AG04450 (cell line): Measurements from ENCODE around the gene LNPK. TPM values are rescaled to one million over a fixed set of nuclear protein-coding genes. Genes with fewer than 3 reads are reported as not detected.

Source experiments
- CTCF ChIA-PET: fragments of 300-600, 350-600 bp; formaldehyde crosslinking; extraction: SDS; loops from one replicate; lab custom pipeline; 2022; ENCODE audit warnings: antibody characterized with exemption, inconsistent platforms; lab: Charles Lee
- POLR2A ChIA-PET: fragments of 350-600 bp; formaldehyde crosslinking; extraction: SDS; loops from one replicate; lab custom pipeline; 2021; ENCODE audit warnings: antibody characterized with exemption, inconsistent platforms; lab: Yijun Ruan, JAX
- DNase-seq: peaks from one replicate; pipeline ENCODE4 v3.0.0-alpha.2; 2011; ENCODE audit warnings: low read depth, low spot score
- H3K27ac ChIP-seq: one replicate; pipeline ENCODE4 v1.5.1; 2012; ENCODE audit warnings: low read depth, low read length, control low read depth
- H3K27me3 ChIP-seq: one replicate; pipeline ENCODE4 v1.6.0; 2012; ENCODE audit warnings: low read length; ENCODE audit not compliant: control insufficient read depth, insufficient read depth
- H3K4me3 ChIP-seq: 2 replicates; pipeline ENCODE4 v1.5.1; 2011; ENCODE audit warnings: mild to moderate bottlenecking, low read depth, low read length, control low read depth
- H3K9me3 ChIP-seq: 2 replicates; pipeline ENCODE4 v1.5.1; 2012; ENCODE audit warnings: low read length; ENCODE audit not compliant: control insufficient read depth, insufficient read depth
- polyA minus RNA-seq: library from RNA; depleted of rRNA, polyadenylated mRNA; stranded (reverse); fragments of >200 nt; gene quantifications from 2 replicates; pipeline ENCODE4 v1.2.3, GENCODE V29; 2011; rRNA and poly(A)+ RNA removed
- polyA plus RNA-seq: library from polyadenylated mRNA; depleted of rRNA; stranded (reverse); fragments of >200 nt; gene quantifications from 2 replicates; pipeline ENCODE4 v1.2.3, GENCODE V29; 2011; rRNA removed
- TF ChIP-seq, protein P1 (sequence below): IDR thresholded peaks from 2 replicates; pipeline ENCODE4 v1.5.1; 2011; ENCODE audit warnings: low read depth, low read length, control low read depth, inconsistent platforms

LNPK gene, protein sequence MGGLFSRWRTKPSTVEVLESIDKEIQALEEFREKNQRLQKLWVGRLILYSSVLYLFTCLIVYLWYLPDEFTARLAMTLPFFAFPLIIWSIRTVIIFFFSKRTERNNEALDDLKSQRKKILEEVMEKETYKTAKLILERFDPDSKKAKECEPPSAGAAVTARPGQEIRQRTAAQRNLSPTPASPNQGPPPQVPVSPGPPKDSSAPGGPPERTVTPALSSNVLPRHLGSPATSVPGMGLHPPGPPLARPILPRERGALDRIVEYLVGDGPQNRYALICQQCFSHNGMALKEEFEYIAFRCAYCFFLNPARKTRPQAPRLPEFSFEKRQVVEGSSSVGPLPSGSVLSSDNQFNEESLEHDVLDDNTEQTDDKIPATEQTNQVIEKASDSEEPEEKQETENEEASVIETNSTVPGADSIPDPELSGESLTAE
- polyA plus RNA-seq (21.6 and 29.8 TPM in 2 replicates), polyA minus RNA-seq (24.1 and 30.8 TPM in 2 replicates)

DNA sequence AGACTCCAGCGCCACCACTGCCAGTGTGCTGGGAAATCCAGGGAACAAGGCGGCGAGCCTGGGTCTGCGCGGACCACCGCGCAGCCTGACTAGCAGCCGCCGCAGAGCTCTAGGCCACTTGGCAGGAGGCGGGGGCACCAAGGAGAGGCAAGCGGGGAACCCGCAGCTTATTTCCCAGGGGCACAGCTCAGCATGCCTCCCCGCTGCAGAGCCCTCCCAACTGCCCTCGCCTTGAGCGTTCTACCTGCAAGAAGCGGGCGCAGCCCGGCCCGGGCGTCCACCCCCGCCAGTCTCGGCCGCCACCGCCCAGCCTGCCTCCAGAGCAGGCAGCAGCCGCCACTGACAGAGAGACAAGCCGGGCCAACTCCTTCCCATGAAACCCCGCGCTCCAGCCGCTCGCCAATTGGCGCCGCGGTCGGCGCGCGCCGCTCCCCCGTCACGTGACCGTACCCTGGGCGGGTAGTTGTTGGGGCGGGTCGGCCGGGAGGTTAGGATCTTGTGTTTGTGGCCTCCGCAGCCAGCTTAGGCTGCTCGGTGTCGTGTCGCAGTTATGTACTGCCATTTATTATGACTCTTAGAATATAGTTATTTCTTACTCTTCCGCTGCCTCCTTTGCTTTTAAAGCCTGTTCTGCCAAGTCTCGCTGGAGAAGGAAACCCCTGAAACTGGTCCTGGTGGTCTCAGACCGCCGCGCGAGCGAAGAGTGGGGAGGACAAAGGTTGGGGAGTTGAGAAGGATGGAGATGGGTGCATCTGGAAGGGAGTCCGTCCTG is at the start of gene LNPK:
TSS of gene LNPK (minus strand) at position 352 of the 772 bp plus-strand sequence. CDS start 6,683 bp downstream, outside the sequence.
- ChIA-PET POLR2A (interaction anchor here (0.6 to 1.2 kb wide), 2 partner anchors 156 to 377 kb away, joined by 3 to 4 read pairs; no protein-coding TSS in a partner anchor), CTCF (interaction anchor here (0.6 to 0.9 kb wide), 2 partner anchors 33 to 39 kb away, joined by 3 read pairs; no protein-coding TSS in a partner anchor)
- peak within 1 kb of the TSS; percentile 79 for H3K4me3 ChIP-seq
- no peaks in the 10 kb centered on the region for H3K27me3 ChIP-seq
- TF ChIP-seq, protein P1, sequence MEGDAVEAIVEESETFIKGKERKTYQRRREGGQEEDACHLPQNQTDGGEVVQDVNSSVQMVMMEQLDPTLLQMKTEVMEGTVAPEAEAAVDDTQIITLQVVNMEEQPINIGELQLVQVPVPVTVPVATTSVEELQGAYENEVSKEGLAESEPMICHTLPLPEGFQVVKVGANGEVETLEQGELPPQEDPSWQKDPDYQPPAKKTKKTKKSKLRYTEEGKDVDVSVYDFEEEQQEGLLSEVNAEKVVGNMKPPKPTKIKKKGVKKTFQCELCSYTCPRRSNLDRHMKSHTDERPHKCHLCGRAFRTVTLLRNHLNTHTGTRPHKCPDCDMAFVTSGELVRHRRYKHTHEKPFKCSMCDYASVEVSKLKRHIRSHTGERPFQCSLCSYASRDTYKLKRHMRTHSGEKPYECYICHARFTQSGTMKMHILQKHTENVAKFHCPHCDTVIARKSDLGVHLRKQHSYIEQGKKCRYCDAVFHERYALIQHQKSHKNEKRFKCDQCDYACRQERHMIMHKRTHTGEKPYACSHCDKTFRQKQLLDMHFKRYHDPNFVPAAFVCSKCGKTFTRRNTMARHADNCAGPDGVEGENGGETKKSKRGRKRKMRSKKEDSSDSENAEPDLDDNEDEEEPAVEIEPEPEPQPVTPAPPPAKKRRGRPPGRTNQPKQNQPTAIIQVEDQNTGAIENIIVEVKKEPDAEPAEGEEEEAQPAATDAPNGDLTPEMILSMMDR = no peak
- DNase-seq = peak; percentile 48
- no peaks in the 10 kb centered on the region for H3K9me3 ChIP-seq
- peak within 1 kb of the TSS; percentile 69 for H3K27ac ChIP-seq

DNA sequence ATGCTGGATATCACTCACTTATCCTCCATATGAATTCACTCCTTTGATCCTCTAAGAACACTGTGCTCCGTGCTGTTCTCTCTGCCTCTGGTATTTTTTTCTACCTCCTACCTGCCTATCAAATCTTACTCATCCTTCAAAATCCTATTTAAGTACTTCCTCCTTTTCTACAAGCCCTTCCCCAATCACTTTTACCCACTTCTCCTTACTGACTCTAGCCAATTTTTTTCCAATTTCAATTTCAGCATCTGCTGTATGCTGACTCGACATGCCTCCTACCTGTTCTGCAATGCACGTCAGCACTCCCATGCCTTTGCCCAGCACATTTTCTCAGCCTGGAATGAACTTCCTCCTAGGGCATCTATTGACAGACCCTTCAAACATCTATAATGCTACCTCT is 37.3 kb upstream of the LNPK start:
- H3K27me3 ChIP-seq = no peaks in the 10 kb centered on the region
- no peaks in the 10 kb centered on the region for H3K9me3 ChIP-seq
- DNase-seq = no peak
- ChIA-PET CTCF (no interaction called here), POLR2A (no interaction called here)
- TF ChIP-seq, protein P1 = no peak
- no peak overlapping the region for H3K4me3 ChIP-seq
- H3K27ac ChIP-seq = no peak overlapping the region

DNA sequence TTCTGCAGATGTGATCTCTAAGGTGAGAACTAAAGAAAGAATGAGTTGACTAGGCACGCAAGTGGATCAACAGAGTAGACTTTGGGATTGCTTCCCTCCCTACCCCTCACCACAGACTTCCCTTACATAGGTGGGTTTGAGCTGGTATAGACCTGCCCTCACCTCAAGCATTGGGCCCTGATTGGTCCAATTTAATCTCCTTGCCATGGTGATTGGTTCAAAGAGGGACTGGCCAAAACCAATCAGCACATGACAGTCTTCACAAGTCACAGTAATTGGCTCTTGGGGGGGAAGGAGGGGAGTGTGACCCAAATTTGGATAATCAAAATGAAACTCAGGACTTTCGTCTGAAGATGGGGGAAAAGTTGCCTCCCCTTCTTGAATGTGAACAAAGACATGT is 36.6 kb upstream of the LNPK start:
- ChIA-PET POLR2A (no interaction called here), CTCF (interaction anchor here (1.7 kb wide), 1 partner anchor 59 kb away, joined by 3 read pairs; no protein-coding TSS in a partner anchor)
- TF ChIP-seq, protein P1 = no peak
- no peak overlapping the region for H3K4me3 ChIP-seq
- no peak overlapping the region for H3K27ac ChIP-seq
- H3K9me3 ChIP-seq = no peaks in the 10 kb centered on the region
- no peaks in the 10 kb centered on the region for H3K27me3 ChIP-seq
- no peak for DNase-seq

DNA sequence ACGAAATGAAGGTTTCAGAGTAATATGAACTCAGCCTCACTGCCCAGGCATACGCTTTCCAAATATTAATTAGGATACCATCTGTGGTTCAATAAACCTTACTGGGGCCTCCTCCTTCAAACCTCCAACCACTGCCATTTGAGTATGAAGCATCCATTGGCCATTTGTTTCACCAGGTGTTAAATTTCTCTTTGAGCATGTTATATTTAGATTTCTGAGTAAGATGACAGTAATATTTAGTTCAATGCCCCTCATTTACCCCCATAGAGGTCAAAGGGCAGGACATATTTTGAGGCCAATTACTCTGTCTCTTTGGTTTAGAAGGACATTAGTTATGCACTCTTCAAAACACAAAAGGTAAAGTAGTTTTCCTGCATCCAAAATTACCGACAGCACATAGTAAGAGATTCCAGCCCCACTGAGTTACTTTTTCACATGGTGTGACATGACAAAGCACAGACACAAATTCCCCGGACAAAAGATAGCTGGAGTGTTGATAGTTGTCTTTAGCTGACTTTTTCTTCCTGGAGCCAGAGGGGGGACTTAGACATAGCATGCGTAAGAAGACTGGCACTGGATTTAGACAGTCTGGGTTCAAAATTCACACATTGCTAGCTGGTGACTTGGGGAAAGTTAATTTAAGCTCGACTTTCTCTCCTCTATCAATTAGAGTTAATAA is 33.1 kb upstream of the LNPK start:
- DNase-seq = no peak
- H3K9me3 ChIP-seq = no peaks in the 10 kb centered on the region
- no peak overlapping the region for H3K27ac ChIP-seq
- no peaks in the 10 kb centered on the region for H3K27me3 ChIP-seq
- ChIA-PET POLR2A (no interaction called here), CTCF (no interaction called here)
- TF ChIP-seq, protein P1 = no peak
- H3K4me3 ChIP-seq = no peak overlapping the region
